ENCODE measurements around the gene PPP1R2. TPM values are rescaled to one million over a fixed set of nuclear protein-coding genes. Genes with fewer than 3 reads are reported as not detected.

The PPP1R2 gene
- total RNA-seq, 1 experiment from 2014 or later = 38.3 TPM

GRCh38 chr3:195532834-195533233 lies 10.3 kb downstream of the PPP1R2 start:
- no peak overlapping the region for H2BK20ac ChIP-seq (ENCODE audit: low read depth, low read length, poor library complexity, severe bottlenecking)
- no peaks in the 10 kb centered on the region; a peak in 1 of 4 replicates for H3K4me1 Mint-ChIP-seq
- no peak overlapping the region for H2BK5ac ChIP-seq (ENCODE audit: insufficient read length, low read length)
- H3K14ac ChIP-seq (ENCODE audit: insufficient read depth, low read length) = no peak overlapping the region
- no peak overlapping the region for H3K4ac ChIP-seq (ENCODE audit: low read depth, low read length)
- no peak overlapping the region for H4K91ac ChIP-seq (ENCODE audit: insufficient read length, low read depth, low read length)
- H3K4me2 ChIP-seq (ENCODE audit: insufficient read depth, insufficient read length, low read length) = no peak overlapping the region
- DNase-seq = no peak
- no peak overlapping the region for H2BK12ac ChIP-seq (ENCODE audit: insufficient read length, low read depth, low read length)
- H2BK120ac ChIP-seq (ENCODE audit: low read depth, low read length, poor library complexity, severe bottlenecking) = no peak overlapping the region
- no peaks in the 10 kb centered on the region for H3K79me1 ChIP-seq (ENCODE audit: insufficient read depth, low read depth, low read length, poor library complexity, severe bottlenecking)
- H4K5ac ChIP-seq (ENCODE audit: insufficient read length, low read depth, low read length) = no peak overlapping the region
- peaks cover under 1 to 7% (median 2%) of the 10 kb centered on the region in 3 experiments; a peak in 2 of 7 replicates for H3K36me3 Mint-ChIP-seq (ENCODE audit: insufficient read depth in 1 of 3, low read depth in 3 of 3)
- H2AFZ ChIP-seq (ENCODE audit: low read length) = no peak overlapping the region
- H4K8ac ChIP-seq (replicated peaks; ENCODE audit: insufficient read length, low read depth, low read length) = no peak overlapping the region
- H3K27me3 Mint-ChIP-seq (ENCODE audit: low read depth) = no peaks in the 10 kb centered on the region
- no peak overlapping the region for H3K4me3 Mint-ChIP-seq
- no peaks in the 10 kb centered on the region for H3K27me3 ChIP-seq (ENCODE audit: insufficient read depth, low read length)
- H3K23me2 ChIP-seq (ENCODE audit: insufficient read length, low read depth, low read length, poor library complexity, severe bottlenecking) = no peaks in the 10 kb centered on the region
- TF ChIP-seq CTCF (conservative IDR thresholded peaks at IDR 0.05) = no peak
- no peak overlapping the region for H3K27ac ChIP-seq (ENCODE audit: insufficient read length, low read depth, low read length)
- WGBS (ENCODE audit: extremely low coverage, insufficient read length, low lambda C conversion rate) = no CpG with 5 or more reads among the region's 7 CpGs
- H3K18ac ChIP-seq (ENCODE audit: insufficient read length, low read depth, low read length) = no peak overlapping the region
- H3T11ph ChIP-seq (ENCODE audit: low read length) = no peak overlapping the region
- no peaks in the 10 kb centered on the region for H4K20me1 ChIP-seq (ENCODE audit: control insufficient read depth, insufficient read depth, insufficient read length)
- H2AK5ac ChIP-seq (ENCODE audit: insufficient read length, low read length) = no peak overlapping the region
- no peak overlapping the region for H3K9ac ChIP-seq (ENCODE audit: extremely low read depth, insufficient read length, low read length)
- H3K27ac Mint-ChIP-seq = no peak overlapping the region
- H3K56ac ChIP-seq (ENCODE audit: insufficient read length, low read depth, low read length) = no peak overlapping the region
- no peak overlapping the region for H3K23ac ChIP-seq (ENCODE audit: insufficient read length, low read depth, low read length)
- no peaks in the 10 kb centered on the region; the same call in 1 of the 2 replicates for H3K79me2 ChIP-seq (ENCODE audit: insufficient read depth, low read length)
- H2BK15ac ChIP-seq (ENCODE audit: low read depth, low read length) = no peak overlapping the region
- H3K9me3 Mint-ChIP-seq = no peaks in the 10 kb centered on the region
- no peaks in the 10 kb centered on the region for H3K9me3 ChIP-seq (ENCODE audit: control insufficient read depth, low read depth, low read length)
- H3K4me1 ChIP-seq (ENCODE audit: insufficient read depth, low read length) = no peaks in the 10 kb centered on the region
